ENCODE data around the gene PLA2G12B.

- TF ChIP-seq YY1 (IDR thresholded peaks at IDR 0.05) (no peak), CTCF (IDR thresholded peaks at IDR 0.05; ENCODE audit: low read depth, low read length, missing input control) (no peak), EGR1 (IDR thresholded peaks at IDR 0.05; ENCODE audit: low read depth in 2 of 2) (no peak), TAF1 (conservative IDR thresholded peaks at IDR 0.05) (no peak), ATF3 (IDR thresholded peaks at IDR 0.05) (no peak), SP1 (IDR thresholded peaks at IDR 0.05) (no peak), HNF4G (IDR thresholded peaks at IDR 0.05) (no peak), REST (IDR thresholded peaks at IDR 0.05) (no peak), MAX (IDR thresholded peaks at IDR 0.05) (no peak), RAD21 (IDR thresholded peaks at IDR 0.05) (no peak), ZBTB33 (IDR thresholded peaks at IDR 0.05) (no peak)
Observed at GRCh38 chr10:72899545-72899944, 55.1 kb downstream of the PLA2G12B start.
